Stimulated activated naive CD4-positive, alpha-beta T cell (primary cell): ENCODE results near the gene APCDD1.
"Not testable (repeated sequence)": the region's sequence is repeated elsewhere in the genome, so short reads cannot be mapped to it uniquely, and the experiment has no call there.

ENCODE experiments used
- DNase-seq, 6 experiments: peaks; one replicate each; lab custom pipeline; 2025; lab: John Stamatoyannopoulos, UW

The APCDD1 gene

GRCh38 chr18:10490401-10491165, 36.1 kb downstream of the APCDD1 start:
- peak; percentile 20 to 60 (median 42) for DNase-seq

- DNase-seq = no peak
These were observed 41.5 kb downstream of the APCDD1 start for GRCh38 chr18:10495936-10496335.

- DNase-seq = no peak
These were observed 42.8 kb downstream of the APCDD1 start for GRCh38 chr18:10497206-10497749.

- DNase-seq = no peak
These were observed 44.8 kb downstream of the APCDD1 start for GRCh38 chr18:10499230-10499629.

GRCh38 chr18:10500038-10500437, 45.6 kb downstream of the APCDD1 start:
- no peak for DNase-seq

- DNase-seq = no peak
These were observed 50.3 kb downstream of the APCDD1 start for GRCh38 chr18:10504723-10505122.

GRCh38 chr18:10505892-10506291, 51.5 kb downstream of the APCDD1 start:
- not testable (repeated sequence) for DNase-seq

GRCh38 chr18:10508591-10508990, 54.2 kb downstream of the APCDD1 start:
- DNase-seq = no peak

GRCh38 chr18:10511236-10511635, 56.8 kb downstream of the APCDD1 start:
- no peak for DNase-seq

GRCh38 chr18:10514082-10514481, 59.6 kb downstream of the APCDD1 start:
- no peak for DNase-seq

GRCh38 chr18:10514601-10515000, 60.2 kb downstream of the APCDD1 start:
- DNase-seq = no peak

- DNase-seq = no peak
These were observed 61.0 kb downstream of the APCDD1 start for GRCh38 chr18:10515456-10515855.

- no peak for DNase-seq
These were observed 61.6 kb downstream of the APCDD1 start for GRCh38 chr18:10516078-10516477.

GRCh38 chr18:10518595-10519255, 64.3 kb downstream of the APCDD1 start:
- no peak for DNase-seq

- no peak for DNase-seq
These were observed 64.9 kb downstream of the APCDD1 start for GRCh38 chr18:10519366-10519765.

- DNase-seq = peak; percentile 10 to 50 (median 35)
These were observed 65.8 kb downstream of the APCDD1 start for GRCh38 chr18:10519999-10520935.

- no peak for DNase-seq
These were observed 67.1 kb downstream of the APCDD1 start for GRCh38 chr18:10521566-10521965.

GRCh38 chr18:10522574-10522973, 68.1 kb downstream of the APCDD1 start:
- no peak for DNase-seq

GRCh38 chr18:10523544-10523943, 69.1 kb downstream of the APCDD1 start:
- DNase-seq = no peak

- no peak for DNase-seq
These were observed 70.3 kb downstream of the APCDD1 start for GRCh38 chr18:10524507-10525370.

GRCh38 chr18:10525371-10525691, 70.9 kb downstream of the APCDD1 start:
- no peak for DNase-seq
